GM18520 (cell line): ENCODE results near the gene LRPPRC.
"Not testable (repeated sequence)": the region's sequence is repeated elsewhere in the genome, so short reads cannot be mapped to it uniquely, and the experiment has no call there.

Source experiments
- ATAC-seq: cut with Tn5 transposase; IDR thresholded peaks from one replicate; pipeline ENCODE4 v1.9.1; 2021; ENCODE audit not compliant: unreplicated experiment

LRPPRC gene

DNA sequence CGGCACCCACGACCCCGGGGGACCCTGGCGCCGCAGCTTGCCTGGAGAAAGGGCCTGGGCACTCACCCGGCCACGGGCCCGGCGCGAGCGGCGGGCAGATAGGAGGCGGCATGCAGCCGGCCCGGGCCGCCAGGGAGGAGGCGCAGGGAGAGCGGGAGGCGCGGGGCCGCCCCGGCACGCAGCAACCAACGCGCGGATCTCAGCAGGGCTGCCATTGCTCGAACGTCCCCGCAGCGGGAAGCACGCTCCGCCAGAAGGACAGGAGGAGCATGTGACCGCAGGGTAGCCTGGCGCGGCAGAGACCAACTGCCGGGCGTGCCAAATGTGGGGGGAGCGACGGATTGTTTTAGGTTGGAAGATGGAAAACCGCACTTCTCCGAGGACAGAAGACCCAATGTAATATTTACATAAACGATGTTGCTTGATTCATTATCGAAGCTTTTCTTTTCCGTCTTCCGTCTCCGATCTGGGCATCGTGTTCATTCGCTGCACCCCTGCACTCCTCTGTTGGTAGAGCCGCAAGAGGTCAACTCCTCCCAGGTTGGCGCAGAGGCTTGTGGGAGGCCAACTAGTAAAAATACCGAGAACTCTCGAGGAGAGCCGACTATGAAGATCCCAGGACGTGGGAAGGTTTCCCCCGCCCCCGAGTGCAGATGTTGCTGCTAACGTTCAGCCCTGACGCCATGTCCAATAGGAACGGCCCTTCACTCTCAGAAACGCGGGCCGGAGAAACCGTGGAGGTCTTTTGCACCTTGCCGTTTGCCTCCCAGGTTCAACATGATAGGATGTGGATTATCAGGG is at the start of gene LRPPRC:
LRPPRC (minus strand) TSS at position 257 of the 801 bp plus-strand sequence; CDS start at position 215, 42 bp downstream.
- peak; percentile 78 for ATAC-seq

DNA sequence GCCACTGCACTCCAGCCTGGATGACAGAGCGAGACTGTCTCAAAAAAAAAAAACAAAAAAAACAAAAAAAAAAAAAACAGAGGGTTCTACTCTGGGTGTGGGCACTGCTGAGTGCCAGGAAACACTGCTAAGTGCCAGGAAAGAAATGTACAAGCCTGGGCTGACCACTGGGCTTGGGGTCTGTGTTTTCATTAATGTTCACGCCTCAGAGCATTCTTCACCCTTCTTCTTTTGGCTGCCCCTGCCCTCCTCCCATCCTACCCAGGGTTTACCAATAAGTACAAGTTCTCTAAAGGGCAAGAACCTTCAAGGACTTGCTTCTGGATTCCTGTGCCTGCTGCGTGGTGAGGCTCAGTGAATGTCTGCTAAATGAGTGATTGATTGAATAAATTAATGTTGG is 49.3 kb upstream of the LRPPRC start:
- ATAC-seq = no peak

DNA sequence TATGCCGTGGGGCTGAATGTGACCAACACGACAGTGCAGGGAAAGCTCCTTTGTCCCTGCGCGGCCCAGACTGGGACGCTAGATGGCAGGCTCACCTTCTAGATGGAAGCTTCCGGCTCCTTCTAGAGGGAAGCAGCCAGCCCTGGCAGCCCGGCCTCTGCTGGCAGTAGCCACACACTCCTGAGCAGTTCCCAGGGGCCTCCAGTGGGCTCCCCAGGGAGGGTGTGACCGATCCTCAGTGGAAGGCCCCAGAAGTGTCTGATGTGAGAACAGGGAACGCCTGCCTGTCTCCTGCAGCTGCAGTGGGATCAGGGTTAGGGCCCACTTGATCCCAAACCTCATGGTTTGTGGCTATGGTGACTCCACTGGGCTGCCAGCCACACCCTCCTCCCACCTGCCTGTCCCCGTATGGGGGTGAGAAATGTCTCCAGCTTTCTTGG is 48.5 kb upstream of the LRPPRC start:
- ATAC-seq = peak; percentile 98

DNA sequence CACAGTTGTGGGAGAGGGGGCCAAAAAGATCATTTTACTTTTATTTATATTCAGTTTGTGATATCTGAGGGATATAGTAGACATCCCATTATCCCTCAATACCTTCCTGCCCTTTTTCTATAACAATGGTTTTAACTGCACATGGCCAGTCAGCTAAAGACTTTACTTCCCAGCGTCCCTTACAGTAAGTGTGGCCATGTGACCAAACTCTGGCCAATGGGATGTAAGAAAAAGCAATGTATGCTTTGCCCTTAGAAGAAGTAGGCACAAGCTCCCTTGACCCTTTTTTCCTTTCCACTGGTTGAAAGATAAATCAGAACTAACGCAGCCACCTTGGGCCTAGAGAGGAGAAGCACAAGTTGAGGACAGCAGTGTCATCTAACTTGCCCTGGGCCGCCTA is 44.6 kb upstream of the LRPPRC start:
- ATAC-seq = no peak

DNA sequence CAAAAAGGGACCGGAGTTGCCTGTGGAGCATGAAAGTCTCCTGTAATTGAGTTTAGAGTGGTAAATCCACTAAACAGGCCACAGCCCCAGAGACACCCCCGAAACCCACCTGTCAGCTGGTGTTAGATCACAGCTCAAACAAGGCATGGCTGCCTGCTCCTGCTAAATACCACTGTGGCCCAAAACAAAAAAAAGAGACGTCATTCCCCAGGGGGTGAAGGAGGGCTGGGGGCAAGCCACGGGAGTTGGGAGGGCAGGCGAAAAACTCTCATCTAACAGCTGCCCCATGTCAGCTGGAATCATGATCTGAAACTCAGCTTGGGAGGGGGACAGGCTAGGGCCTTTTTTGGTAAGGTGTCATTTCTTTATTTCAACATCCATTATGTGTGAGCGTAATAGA is 42.5 kb upstream of the LRPPRC start:
- ATAC-seq = no peak

DNA sequence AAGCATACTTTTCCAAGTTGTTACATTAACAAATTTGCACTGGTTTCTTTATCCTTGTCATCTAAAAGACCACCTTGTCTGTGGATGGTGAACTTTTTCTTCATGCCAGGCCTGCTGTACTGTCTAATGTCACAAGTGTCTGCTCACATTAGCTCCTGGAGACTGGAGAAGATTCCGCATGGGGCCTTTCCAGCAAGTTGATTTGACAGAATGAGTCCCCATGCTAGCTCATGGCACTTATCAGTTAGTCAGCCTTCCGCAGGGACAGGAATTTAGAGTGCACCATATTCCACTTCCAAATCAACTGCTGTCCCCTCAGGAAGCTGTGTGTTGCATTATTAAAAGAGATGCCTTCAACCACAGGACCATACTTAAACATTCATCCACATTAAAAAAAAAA is 41.4 kb upstream of the LRPPRC start:
- ATAC-seq = no peak

DNA sequence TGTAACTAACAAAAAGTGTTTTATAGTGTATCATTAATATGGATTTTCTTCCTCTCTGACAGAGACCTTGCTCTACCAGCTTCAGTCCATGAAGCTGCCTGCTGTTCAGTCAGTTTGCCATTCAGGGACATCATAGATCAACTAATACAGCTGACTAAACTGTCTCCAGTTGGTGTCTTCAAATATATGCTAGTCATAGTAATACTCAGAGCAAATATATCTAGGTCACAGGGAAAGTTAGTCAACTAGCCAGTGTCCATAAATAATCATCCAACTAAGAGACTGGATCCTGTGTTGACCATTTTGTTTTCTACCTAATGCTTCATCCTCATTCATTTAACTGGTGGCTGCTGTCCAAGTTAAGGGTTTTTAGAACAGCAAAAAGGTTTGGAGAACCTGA is 38.2 kb upstream of the LRPPRC start:
- ATAC-seq = no peak

DNA sequence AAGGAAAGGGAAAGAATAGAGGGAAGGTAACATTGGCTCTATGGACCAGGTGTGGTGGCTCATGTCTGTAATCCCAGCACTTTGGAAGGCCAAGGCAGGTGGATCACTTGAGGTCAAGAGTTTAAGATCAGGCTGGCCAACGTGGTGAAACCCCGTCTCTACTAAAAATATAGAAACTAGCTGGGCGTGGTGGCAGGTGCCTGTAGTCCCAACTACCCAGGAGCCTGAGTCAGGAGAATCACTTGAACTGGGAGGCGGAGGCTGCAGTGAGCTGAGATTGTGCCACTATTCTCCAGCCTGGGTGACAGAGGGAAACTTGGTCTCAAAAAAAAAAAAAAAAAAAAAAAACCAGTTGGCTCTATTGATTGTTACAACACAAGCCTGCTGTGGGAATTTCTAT is 31.3 kb upstream of the LRPPRC start:
- not testable (repeated sequence) for ATAC-seq

- ATAC-seq = no peak
These were observed 20.5 kb upstream of the LRPPRC start for GRCh38 chr2:44016282-44016681.

- no peak for ATAC-seq
These were observed 19.4 kb upstream of the LRPPRC start for GRCh38 chr2:44015239-44015638.

GRCh38 chr2:44013205-44013604 is 17.4 kb upstream of the LRPPRC start:
- ATAC-seq = not testable (repeated sequence)

DNA sequence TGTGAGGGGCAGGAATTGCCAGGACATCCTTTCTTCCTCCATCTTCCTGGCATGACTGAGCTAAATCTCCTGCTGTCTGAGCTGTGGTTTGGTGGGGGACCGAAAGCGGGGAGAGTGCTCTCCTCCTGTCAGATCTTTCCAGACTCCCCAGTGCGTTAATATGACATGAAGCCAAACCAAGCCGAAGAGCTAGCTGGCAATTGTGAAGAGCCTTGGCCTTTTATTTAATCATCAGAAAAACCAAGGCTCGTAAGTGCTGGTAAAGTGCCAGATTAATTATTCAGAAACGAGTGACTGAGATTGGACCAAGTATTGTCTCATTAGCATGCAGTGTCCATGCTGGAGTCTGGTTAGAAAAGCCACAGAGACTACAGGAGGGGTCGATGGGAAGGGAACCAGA is 14.5 kb upstream of the LRPPRC start:
- ATAC-seq = no peak

DNA sequence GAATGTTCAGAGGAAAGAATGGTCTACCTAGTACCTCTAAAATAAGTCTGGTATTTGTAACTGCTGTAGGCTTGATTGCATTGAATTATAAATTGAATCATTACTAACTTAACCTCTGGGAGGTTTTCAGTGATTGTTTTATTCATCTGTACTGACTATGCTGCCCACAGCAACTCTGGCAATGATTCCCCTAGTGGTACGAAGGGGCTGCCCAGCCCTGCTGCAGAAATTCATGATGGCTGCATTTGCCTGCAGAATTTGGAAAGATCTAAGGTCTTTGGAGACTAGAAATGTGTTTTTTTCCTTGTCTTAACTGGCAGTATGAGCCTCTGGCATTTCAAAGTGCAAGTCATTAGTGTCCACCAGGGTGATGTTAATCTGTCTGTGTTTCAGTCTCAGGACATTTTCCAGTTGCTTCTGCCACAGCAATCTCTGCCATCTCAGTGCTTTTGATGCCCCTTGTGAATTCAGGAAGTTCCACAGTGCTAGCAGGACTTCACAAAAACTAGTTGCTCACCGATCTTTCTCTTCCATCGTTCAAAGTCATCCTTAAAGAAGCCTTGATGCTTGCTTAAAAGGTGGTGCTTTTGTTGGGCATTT is 13.4 kb upstream of the LRPPRC start:
- ATAC-seq = no peak

GRCh38 chr2:44005846-44006245 is 10.1 kb upstream of the LRPPRC start:
- ATAC-seq = no peak

GRCh38 chr2:44004735-44005602 is 9.2 kb upstream of the LRPPRC start:
- no peak for ATAC-seq

GRCh38 chr2:44001716-44002115 is 5.9 kb upstream of the LRPPRC start:
- no peak for ATAC-seq

DNA sequence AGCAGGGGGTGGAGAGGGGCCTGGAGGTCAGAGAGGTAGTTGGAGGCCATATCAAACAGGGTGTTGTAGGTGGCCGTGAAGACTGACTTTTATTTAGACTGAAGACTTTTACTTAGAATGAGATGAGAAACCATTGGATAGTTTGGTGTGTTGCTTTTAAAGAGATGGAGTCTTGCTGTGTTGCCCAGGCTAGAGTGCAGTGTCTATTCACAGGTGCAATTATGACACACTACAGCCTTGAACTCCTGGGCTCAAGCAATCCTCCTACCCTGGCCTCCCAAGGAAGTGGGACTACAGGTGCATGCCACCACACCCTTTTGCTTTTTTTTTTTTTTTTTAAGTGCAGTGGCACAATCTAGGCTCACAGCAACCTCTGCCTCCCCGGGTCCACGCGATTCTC is 2.5 kb upstream of the LRPPRC start:
- no peak for ATAC-seq

- ATAC-seq = no peak
These were observed 2.4 kb downstream of the LRPPRC start for GRCh38 chr2:43993437-43993836.

GRCh38 chr2:43989545-43989944 is 6.2 kb downstream of the LRPPRC start:
- ATAC-seq = no peak

DNA sequence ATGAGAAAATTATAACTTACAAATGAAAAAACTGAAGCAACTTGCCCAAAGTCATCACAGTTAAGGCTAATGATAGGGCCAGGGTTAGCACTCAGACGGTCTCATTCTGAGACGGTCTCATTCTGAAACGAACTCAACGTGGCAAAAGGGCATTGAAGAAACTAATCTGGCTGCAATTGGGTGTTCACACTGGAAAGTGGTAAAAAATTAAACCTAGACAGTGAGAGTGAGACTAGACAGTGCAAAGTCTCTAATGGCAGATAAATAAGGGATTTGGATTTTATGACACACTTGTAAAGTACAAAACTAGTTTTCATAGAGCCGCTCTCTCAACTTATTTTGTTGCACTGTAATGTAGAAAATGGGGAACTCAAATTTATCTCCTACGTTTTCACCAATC is 9.2 kb downstream of the LRPPRC start:
- ATAC-seq = no peak

DNA sequence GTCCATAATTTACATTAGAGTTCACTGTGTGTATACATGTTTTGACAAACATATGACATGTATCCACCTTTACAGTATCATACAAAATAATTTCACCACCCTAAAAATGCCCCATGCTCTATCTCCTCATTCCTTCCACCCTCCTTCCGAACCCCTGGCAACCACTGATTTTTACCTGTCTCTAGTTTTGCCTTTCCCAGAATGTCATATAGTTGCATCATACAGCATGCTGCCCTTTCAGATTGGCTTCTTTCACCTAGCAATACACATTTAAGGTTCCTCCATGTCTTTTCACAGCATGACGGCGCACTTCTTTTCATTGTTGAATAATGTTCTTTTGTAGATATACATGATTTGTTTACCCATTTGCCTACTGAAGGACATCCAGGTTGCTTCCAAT is 10.4 kb downstream of the LRPPRC start:
- no peak for ATAC-seq

DNA sequence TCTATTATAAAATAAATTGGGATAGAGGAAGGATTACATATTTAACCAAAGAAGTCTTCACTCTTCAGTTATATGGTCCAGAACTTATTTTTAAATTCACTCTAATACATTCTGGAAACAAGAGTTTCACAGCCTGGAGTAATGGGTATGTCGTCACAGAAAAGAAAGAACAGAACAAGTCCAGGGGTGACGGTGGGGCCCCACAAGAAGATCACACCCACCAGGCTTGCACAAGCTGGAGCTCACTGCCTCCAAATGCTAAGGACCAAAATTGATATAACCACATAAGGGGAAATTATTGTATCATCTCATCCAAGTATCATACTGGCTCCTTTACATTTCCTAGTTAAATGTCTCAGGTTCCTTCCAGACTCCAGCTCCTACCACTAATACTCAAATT is 11.3 kb downstream of the LRPPRC start:
- no peak for ATAC-seq
